BE2C (cell line): ENCODE results near the gene TMEM250.

Experiments
- DNase-seq: peaks from one replicate; pipeline ENCODE4 v3.0.0-alpha.2; 2020
- H3K27me3 ChIP-seq: fragments of 250-450 bp; sonication (Bioruptor Pico); 2 replicates; pipeline ENCODE4 v1.5.1; 2020; ENCODE audit warnings: mild to moderate bottlenecking
- H3K36me3 ChIP-seq: fragments of 250-450 bp; sonication (Bioruptor Pico); 2 replicates; pipeline ENCODE4 v1.5.1; 2020; ENCODE audit warnings: mild to moderate bottlenecking
- H3K4me1 ChIP-seq: fragments of 250-450 bp; sonication (Bioruptor Pico); 2 replicates; pipeline ENCODE4 v1.5.1; 2020
- H3K4me3 ChIP-seq: 2 replicates; pipeline ENCODE4 v1.5.1; 2011; ENCODE audit warnings: low read depth, low read length
- H3K9me3 ChIP-seq: fragments of 250-450 bp; sonication (Bioruptor Pico); 2 replicates; pipeline ENCODE4 v1.5.1; 2020
- CTCF ChIP-seq: IDR thresholded peaks from 2 replicates; pipeline ENCODE4 v1.5.1; 2012; ENCODE audit warnings: mild to moderate bottlenecking, low read depth, low read length

Gene TMEM250

DNA sequence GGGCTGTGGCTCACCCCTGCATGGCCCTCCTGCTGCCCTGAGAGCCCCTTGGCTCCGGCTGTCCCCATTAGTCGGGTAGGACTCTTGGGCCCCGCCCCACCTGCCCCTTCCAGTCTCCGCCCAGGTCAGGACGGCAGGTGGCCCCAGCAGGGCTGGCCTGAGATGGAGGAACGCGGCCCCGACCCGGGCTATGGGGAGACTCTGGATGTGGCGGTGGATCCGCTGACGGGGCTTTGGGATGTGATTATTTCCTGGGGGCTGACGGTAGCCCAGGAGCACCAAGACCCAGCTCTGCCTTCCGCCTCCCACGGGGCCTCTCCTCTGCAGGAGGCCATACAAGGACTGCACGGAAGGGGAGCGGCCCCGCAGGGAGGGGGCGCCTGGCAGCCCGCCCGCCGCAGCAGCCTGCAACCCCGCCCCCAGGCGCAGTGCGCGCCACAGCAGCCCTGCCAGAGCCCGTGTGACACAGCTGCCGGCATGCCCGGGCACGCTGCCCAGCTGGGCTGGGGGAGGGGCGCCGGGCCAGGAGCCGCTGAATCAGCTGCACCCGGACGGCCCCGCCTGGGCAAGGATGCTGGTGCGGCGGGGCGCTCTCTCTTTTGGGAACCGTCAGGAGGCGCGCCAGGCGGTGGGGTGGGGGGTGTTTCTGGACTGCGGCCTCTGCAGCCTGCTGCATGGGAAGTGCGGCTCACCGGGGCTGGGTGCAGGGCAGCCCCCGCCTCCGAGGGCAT lies 9.2 kb downstream of the TMEM250 start:
- Histone ChIP-seq H3K4me3 (peak overlapping the region; percentile 50), H3K9me3 (no peaks in the 10 kb centered on the region), H3K4me1 (peaks cover 59% of the 10 kb centered on the region), H3K27me3 (no peaks in the 10 kb centered on the region), H3K36me3 (no peaks in the 10 kb centered on the region)
- TF ChIP-seq CTCF, result no peak
- DNase-seq, result peak; percentile 98

GRCh38 chr9:136108648-136109266 lies 9.9 kb downstream of the TMEM250 start:
- no peaks in the 10 kb centered on the region for H3K27me3 ChIP-seq
- no peaks in the 10 kb centered on the region for H3K36me3 ChIP-seq
- no peak for TF ChIP-seq CTCF
- H3K9me3 ChIP-seq, result no peaks in the 10 kb centered on the region
- peaks cover 61% of the 10 kb centered on the region for H3K4me1 ChIP-seq
- no peak overlapping the region for H3K4me3 ChIP-seq
- no peak for DNase-seq

GRCh38 chr9:136107953-136108647 lies 10.6 kb downstream of the TMEM250 start:
- Histone ChIP-seq H3K9me3 (no peaks in the 10 kb centered on the region), H3K36me3 (no peaks in the 10 kb centered on the region), H3K27me3 (no peaks in the 10 kb centered on the region), H3K4me3 (no peak overlapping the region), H3K4me1 (peaks cover 67% of the 10 kb centered on the region)
- no peak for TF ChIP-seq CTCF
- peak; percentile 76 for DNase-seq

DNA sequence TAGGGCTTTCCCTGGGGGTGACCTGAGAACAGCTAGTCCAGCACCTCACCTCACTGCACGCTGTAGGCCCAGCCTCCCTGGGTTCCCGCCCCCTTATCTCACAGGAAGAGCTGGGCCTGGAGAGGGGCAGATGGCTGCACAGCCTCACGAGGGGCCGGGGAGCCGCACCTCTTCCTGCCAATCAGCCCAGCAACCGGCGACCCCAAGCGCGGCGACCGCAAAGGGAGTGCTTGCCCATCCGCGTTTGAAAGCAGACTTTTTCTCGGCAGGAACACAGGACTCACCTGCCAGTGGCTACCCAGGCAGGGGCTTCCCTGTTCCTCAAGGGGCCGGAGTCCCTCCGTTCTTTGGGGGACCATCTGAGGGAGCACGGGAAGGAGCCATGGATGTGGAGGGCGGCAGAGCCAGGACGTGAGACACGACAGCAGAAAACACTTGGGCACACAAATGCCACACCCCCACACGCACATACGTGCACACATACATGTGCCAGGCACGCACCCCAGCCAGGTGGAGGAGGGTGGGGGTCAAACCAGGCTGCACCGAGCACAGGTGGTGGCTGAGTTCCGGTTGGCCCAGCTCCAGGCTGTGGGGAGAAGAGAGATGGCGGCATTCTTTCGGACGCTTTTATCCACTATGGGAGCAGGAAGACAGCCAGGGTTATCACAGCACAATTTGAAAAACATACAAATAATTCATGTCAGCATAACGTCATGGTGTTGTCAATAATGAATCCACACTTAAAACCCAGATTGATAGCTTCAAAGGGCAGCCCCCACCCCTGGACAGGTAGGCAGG lies 11.3 kb downstream of the TMEM250 start:
- H3K27me3 ChIP-seq, result no peaks in the 10 kb centered on the region
- TF ChIP-seq CTCF, result no peak
- peaks cover 69% of the 10 kb centered on the region for H3K4me1 ChIP-seq
- no peak overlapping the region for H3K4me3 ChIP-seq
- DNase-seq, result peak; percentile 64
- H3K9me3 ChIP-seq, result no peaks in the 10 kb centered on the region
- H3K36me3 ChIP-seq, result no peaks in the 10 kb centered on the region

DNA sequence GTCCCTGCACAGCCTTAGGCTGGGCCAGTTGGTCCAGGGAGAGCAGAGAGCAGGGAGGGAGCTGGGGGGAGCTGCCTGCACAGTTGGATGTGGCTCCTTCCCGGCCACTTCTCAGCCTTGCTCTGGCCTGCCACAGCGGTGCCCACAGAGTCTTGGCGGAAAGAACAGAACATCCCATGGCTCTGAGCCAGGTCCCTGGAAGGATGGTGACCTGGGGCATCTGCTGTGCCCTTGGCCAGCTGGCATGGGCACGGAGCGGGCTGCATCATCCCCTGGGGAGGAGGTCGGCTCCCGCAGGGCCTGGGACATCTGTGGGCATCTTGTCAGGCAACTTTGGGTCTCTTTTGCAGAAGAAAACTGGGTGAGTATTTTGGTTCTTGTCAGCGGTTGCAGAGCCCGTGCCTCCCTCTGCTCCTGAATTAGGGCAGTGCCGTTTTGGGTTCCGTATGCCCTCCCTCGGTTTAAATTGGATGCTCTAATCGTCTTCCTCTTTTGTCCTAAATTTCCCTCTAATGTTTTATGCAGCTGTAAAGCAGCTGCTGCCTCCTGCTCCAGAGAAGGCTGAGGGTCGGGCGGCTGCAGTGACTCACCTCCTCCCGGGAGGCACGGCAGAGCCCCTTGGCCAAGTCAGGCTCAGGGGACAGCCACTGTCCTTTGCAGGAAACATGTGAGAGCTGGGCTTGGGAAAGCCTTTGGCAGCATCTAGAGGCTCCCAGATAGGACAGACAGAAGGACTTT lies 13.1 kb downstream of the TMEM250 start:
- no peaks in the 10 kb centered on the region for H3K9me3 ChIP-seq
- H3K27me3 ChIP-seq, result no peaks in the 10 kb centered on the region
- peaks cover 60% of the 10 kb centered on the region for H3K4me1 ChIP-seq
- TF ChIP-seq CTCF, result no peak
- H3K36me3 ChIP-seq, result no peaks in the 10 kb centered on the region
- H3K4me3 ChIP-seq, result no peak overlapping the region
- DNase-seq, result peak; percentile 75
